ENCODE data around the gene DAB1. TPM values are rescaled to one million over a fixed set of nuclear protein-coding genes. Genes with fewer than 3 reads are reported as not detected.

The DAB1 gene
- total RNA-seq, 4 donors from 2014 or later, result 0.22 TPM; not detected in 3

DNA sequence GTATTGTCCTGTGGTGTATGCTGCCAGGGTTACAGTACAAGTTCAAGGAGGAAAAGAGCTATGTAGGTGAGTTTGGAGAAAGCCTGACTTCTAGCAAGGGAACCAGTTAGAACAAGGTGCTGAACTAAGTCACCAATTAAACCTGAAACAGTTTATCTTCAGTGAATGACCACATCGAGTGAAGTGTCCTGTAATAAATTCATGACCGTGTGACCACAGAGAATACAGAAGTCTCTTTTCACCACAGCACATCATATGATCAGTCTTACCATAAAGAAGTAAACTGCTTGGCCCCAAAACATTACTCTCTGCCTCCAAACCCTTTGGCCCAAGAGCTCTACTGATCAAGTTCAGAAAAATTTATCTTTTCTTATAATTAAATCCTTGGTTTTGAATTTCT is 141.4 kb downstream of the DAB1 start:
- Histone ChIP-seq H3K27ac (no peak overlapping the region), H3K27me3 (no peaks in the 10 kb centered on the region), H3K36me3 (no peaks in the 10 kb centered on the region), H3K4me1 (no peaks in the 10 kb centered on the region), H3K9me3 (no peaks in the 10 kb centered on the region), H3K4me3 (no peak overlapping the region)
- intact Hi-C loops (cut with DNase I; ENCODE audit: low total_unique reads), result no loop called here
- in situ Hi-C loops (cut with MboI; ENCODE audit: low sequenced_read_pairs in 4 of 4), result no loop called here
- no peak for ATAC-seq
- DNase-seq, result no peak
- no peak for TF ChIP-seq POLR2A (IDR thresholded peaks at IDR 0.05)
- no peak for TF ChIP-seq CTCF (IDR thresholded peaks at IDR 0.05 in 4 of 5, conservative IDR thresholded peaks at IDR 0.05 in 1 of 5)

- Histone ChIP-seq H3K4me1 (no peaks in the 10 kb centered on the region), H3K36me3 (no peaks in the 10 kb centered on the region), H3K4me3 (no peak overlapping the region), H3K27me3 (no peaks in the 10 kb centered on the region), H3K9me3 (no peaks in the 10 kb centered on the region), H3K27ac (no peak overlapping the region)
- TF ChIP-seq POLR2A (IDR thresholded peaks at IDR 0.05) (no peak), CTCF (IDR thresholded peaks at IDR 0.05 in 4 of 5, conservative IDR thresholded peaks at IDR 0.05 in 1 of 5) (no peak)
- intact Hi-C loops (cut with DNase I; ENCODE audit: low total_unique reads), result no loop called here
- ATAC-seq (no peak), DNase-seq (no peak)
- in situ Hi-C loops (cut with MboI; ENCODE audit: low sequenced_read_pairs in 4 of 4), result no loop called here
These were observed 142.5 kb downstream of the DAB1 start for GRCh38 chr1:57281324-57281723.

- no peak for TF ChIP-seq POLR2A (IDR thresholded peaks at IDR 0.05)
- no peak for TF ChIP-seq CTCF (IDR thresholded peaks at IDR 0.05 in 4 of 5, conservative IDR thresholded peaks at IDR 0.05 in 1 of 5)
- no peaks in the 10 kb centered on the region for H3K36me3 ChIP-seq
- no peak overlapping the region for H3K4me3 ChIP-seq
- in situ Hi-C loops (cut with MboI; ENCODE audit: low sequenced_read_pairs in 4 of 4), result no loop called here
- H3K27me3 ChIP-seq, result no peaks in the 10 kb centered on the region
- H3K27ac ChIP-seq, result no peak overlapping the region
- H3K4me1 ChIP-seq, result no peaks in the 10 kb centered on the region
- H3K9me3 ChIP-seq, result no peaks in the 10 kb centered on the region
- DNase-seq, result no peak
- intact Hi-C loops (cut with DNase I; ENCODE audit: low total_unique reads), result no loop called here
- peak; percentile 73 to 81 for ATAC-seq
These were observed 143.8 kb downstream of the DAB1 start for GRCh38 chr1:57279909-57280666.

GRCh38 chr1:57278558-57278957 is 145.3 kb downstream of the DAB1 start:
- no peak for TF ChIP-seq CTCF (IDR thresholded peaks at IDR 0.05 in 4 of 5, conservative IDR thresholded peaks at IDR 0.05 in 1 of 5)
- TF ChIP-seq POLR2A (IDR thresholded peaks at IDR 0.05), result no peak
- in situ Hi-C loops (cut with MboI; ENCODE audit: low sequenced_read_pairs in 4 of 4), result no loop called here

DNA sequence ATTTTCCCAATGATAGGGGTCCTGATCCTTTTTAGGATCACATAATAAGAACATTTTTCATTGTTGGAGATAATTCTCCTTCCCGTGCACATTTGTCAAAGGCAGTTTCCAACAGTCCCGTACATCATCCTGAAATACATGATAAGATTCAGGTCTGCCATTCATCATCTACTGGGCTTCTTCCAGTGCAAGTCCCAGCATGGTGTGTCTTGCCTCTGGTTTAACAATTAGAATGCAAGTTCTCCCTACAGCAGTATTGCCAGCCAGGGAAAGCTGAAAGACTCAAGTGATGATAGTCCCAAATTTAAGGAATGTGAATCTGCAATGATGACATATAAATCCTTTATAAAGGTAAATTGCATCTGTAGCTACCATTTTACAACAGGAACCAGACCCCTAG is 146.2 kb downstream of the DAB1 start:
- intact Hi-C loops (cut with DNase I; ENCODE audit: low total_unique reads), result no loop called here
- ATAC-seq (no peak), DNase-seq (no peak)
- Histone ChIP-seq H3K9me3 (no peaks in the 10 kb centered on the region), H3K27ac (no peak overlapping the region), H3K4me3 (no peak overlapping the region), H3K4me1 (no peaks in the 10 kb centered on the region), H3K27me3 (no peaks in the 10 kb centered on the region), H3K36me3 (no peaks in the 10 kb centered on the region)
- TF ChIP-seq POLR2A (IDR thresholded peaks at IDR 0.05) (no peak), CTCF (IDR thresholded peaks at IDR 0.05 in 4 of 5, conservative IDR thresholded peaks at IDR 0.05 in 1 of 5) (no peak)
- in situ Hi-C loops (cut with MboI; ENCODE audit: low sequenced_read_pairs in 4 of 4), result no loop called here

More at GRCh38 chr1:57278558-57278957, 145.3 kb downstream of the DAB1 start:
- Histone ChIP-seq H3K27ac (no peak overlapping the region), H3K9me3 (no peaks in the 10 kb centered on the region), H3K4me1 (no peaks in the 10 kb centered on the region), H3K36me3 (no peaks in the 10 kb centered on the region), H3K27me3 (no peaks in the 10 kb centered on the region), H3K4me3 (no peak overlapping the region)
- ATAC-seq, result no peak
- intact Hi-C loops (cut with DNase I; ENCODE audit: low total_unique reads), result no loop called here
- DNase-seq, result no peak
